K562 (cell line): Measurements from ENCODE around the gene CCDC9B. TPM values are rescaled to one million over a fixed set of nuclear protein-coding genes. Genes with fewer than 3 reads are reported as not detected.

Experiments used
- ATAC-seq: fragments of 200-7000 bp; cut with Tn5 transposase; 3 replicates; pipeline ENCODE4 v1.9.1; 2020; ENCODE audit warnings: moderate library complexity
- BruUV-seq: library from RNA; stranded (reverse); fragments of 400-500 nt; replicated peaks from 2 replicates; lab custom pipeline; 2021; lab: Mats Ljungman, UMichigan
- CTCF ChIA-PET: fragments of 300-600 bp; formaldehyde crosslinking; extraction: SDS; loops from one replicate; lab custom pipeline; 2021; ENCODE audit warnings: low intra/inter-chr PET ratio; lab: Yijun Ruan, JAX
- POLR2A ChIA-PET: fragments of 300-600, 350-650 bp; sonication (Branson Sonifier 250); formaldehyde crosslinking; extraction: SDS; loops from one replicate; lab custom pipeline; 2021; ENCODE audit warnings: antibody characterized with exemption, inconsistent platforms; lab: Yijun Ruan, JAX
- DNase-seq, 4 experiments: peaks; one replicate each; pipeline versions ENCODE4 v3.0.0 to v3.0.0-alpha.2; 2011 to 2018; ENCODE audit warnings: low spot score in 3 of 4, mixed read lengths in 3 of 4; ENCODE audit errors: extremely low read depth in 1 of 4
- FAIRE-seq: peaks from 2 replicates; lab custom pipeline; 2011; peaks lifted over from hg19 to GRCh38; lab: Jason Lieb, UNC
- H2AFZ ChIP-seq: 2 replicates; pipeline ENCODE4 v1.6.0; 2011; ENCODE audit warnings: low read depth, low read length, control low read depth, inconsistent platforms
- H3K27ac ChIP-seq: fragments of 200-600 bp; 3 replicates; pipeline ENCODE4 v1.8.0; 2011; ENCODE audit warnings: low read depth, mild to moderate bottlenecking, control low read depth, inconsistent platforms, low read length, moderate library complexity, mixed read lengths; ENCODE audit errors: extremely low read depth
- H3K27me3 ChIP-seq, 2 experiments: fragments of 300-600 bp in 1 of 2; 2 replicates in 1 of 2; 3 replicates in 1 of 2; pipeline versions ENCODE4 v1.6.0 to v1.8.0; 2011; ENCODE audit warnings: inconsistent platforms in 2 of 2, low read length in 2 of 2, mild to moderate bottlenecking in 1 of 2, mixed read lengths in 1 of 2, moderate library complexity in 1 of 2; ENCODE audit not compliant: control insufficient read depth in 2 of 2, insufficient read depth in 2 of 2
- H3K36me3 ChIP-seq: fragments of 300-600 bp; 3 replicates; pipeline ENCODE4 v1.8.0; 2011; ENCODE audit warnings: mild to moderate bottlenecking, low read length, inconsistent platforms; ENCODE audit not compliant: control insufficient read depth, insufficient read depth
- H3K4me1 ChIP-seq, 2 experiments: fragments of 200-600 bp in 1 of 2; replicated peaks in 1 of 2; 2 replicates in 1 of 2; 3 replicates in 1 of 2; pipeline versions ENCODE4 v1.5.1 to v1.8.0; 2011; ENCODE audit warnings: inconsistent platforms in 2 of 2, low read length in 2 of 2, mild to moderate bottlenecking in 1 of 2, mixed read lengths in 1 of 2, moderate library complexity in 1 of 2; ENCODE audit not compliant: control insufficient read depth in 2 of 2, insufficient read depth in 2 of 2
- H3K4me2 ChIP-seq: 2 replicates; pipeline ENCODE4 v1.6.1; 2011; ENCODE audit warnings: low read length, control low read depth, inconsistent platforms, mixed read lengths; ENCODE audit not compliant: insufficient read depth
- H3K4me3 ChIP-seq: fragments of 200-600 bp; sonication (generic), shearing (Covaris generic); 2 replicates; pipeline ENCODE4 v1.5.1; 2016; ENCODE audit warnings: control low read depth, inconsistent platforms
- H3K79me2 ChIP-seq: fragments of 200-600 bp; 3 replicates; pipeline ENCODE4 v1.8.0; 2011; ENCODE audit warnings: low read length, inconsistent platforms; ENCODE audit not compliant: control insufficient read depth, insufficient read depth
- H3K9ac ChIP-seq, 2 experiments: 2 replicates each; pipeline versions ENCODE4 v1.6.0 to v1.6.1; 2011; ENCODE audit warnings: low read depth in 2 of 2, low read length in 2 of 2, control low read depth in 1 of 2, inconsistent platforms in 1 of 2, mild to moderate bottlenecking in 1 of 2, mixed read lengths in 1 of 2; ENCODE audit not compliant: insufficient read depth in 1 of 2
- H3K9me1 ChIP-seq: one replicate; pipeline ENCODE4 v1.6.0; 2011; ENCODE audit warnings: inconsistent platforms, mild to moderate bottlenecking, low read length, moderate library complexity; ENCODE audit not compliant: control insufficient read depth, insufficient read depth
- H3K9me3 ChIP-seq: replicated peaks from 2 replicates; pipeline ENCODE4 v1.5.1; 2011; ENCODE audit warnings: low read depth, low read length, inconsistent platforms; ENCODE audit not compliant: control insufficient read depth, insufficient read depth
- H4K20me1 ChIP-seq: replicated peaks from 2 replicates; pipeline ENCODE4 v1.6.1; 2011; ENCODE audit warnings: low read length, inconsistent platforms, mixed read lengths; ENCODE audit not compliant: control insufficient read depth, insufficient read depth
- MLLT1 ChIP-seq, 2 experiments: fragments of 450-650 bp; IDR thresholded peaks; 2 replicates each; pipeline ENCODE4 v1.6.1; 2016
- NR4A1 ChIP-seq, 2 experiments: fragments of 250-450 bp in 1 of 2; fragments of 450-650 bp in 1 of 2; sonication (Bioruptor Pico) in 1 of 2; IDR thresholded peaks; 2 replicates each; pipeline versions ENCODE4 v1.4.0 to v1.6.1; 2016 to 2020; ENCODE audit warnings: mild to moderate bottlenecking in 2 of 2, missing compliant biosample characterization in 1 of 2, missing genetic modification characterization in 1 of 2, moderate library complexity in 1 of 2
- POLR2H ChIP-seq: IDR thresholded peaks from 2 replicates; pipeline ENCODE4 v1.6.1; 2016; ENCODE audit warnings: missing genetic modification characterization, low read depth, mild to moderate bottlenecking, control low read depth, missing compliant biosample characterization, moderate library complexity
- TOE1 ChIP-seq, 2 experiments: fragments of 450-650 bp in 1 of 2; sonication (generic) in 1 of 2; formaldehyde crosslinking in 1 of 2; IDR thresholded peaks; 2 replicates each; pipeline versions ENCODE4 v1.7.1 to v1.8.0; 2016 to 2022; ENCODE audit warnings: borderline replicate concordance in 2 of 2, mild to moderate bottlenecking in 2 of 2, antibody characterized with exemption in 1 of 2, inconsistent platforms in 1 of 2, low read depth in 1 of 2, missing genetic modification reagents in 1 of 2, moderate library complexity in 1 of 2
- ZNF830 ChIP-seq: fragments of 250-450 bp; sonication (Bioruptor Pico); IDR thresholded peaks from 2 replicates; pipeline ENCODE4 v1.5.0; 2021; ENCODE audit warnings: mild to moderate bottlenecking
- WGBS: fragments of 100-300 bp; shearing (Covaris generic); methylation state at CpG from one replicate; pipeline ENCODE4 v1.1.6; 2016; ENCODE audit warnings: low coverage, mixed read lengths; ENCODE audit not compliant: insufficient coverage; ENCODE audit errors: missing lambda C conversion rate; 5-methylcytosine and 5-hydroxymethylcytosine counted together
- in situ Hi-C: fragments of 300-500 bp; cut with MboI; formaldehyde crosslinking; loops from 4 replicates; pipeline ENCODE4 v1.15.0; 2018; ENCODE audit warnings: inconsistent platforms, mixed read lengths
- intact Hi-C: fragments of 100-400 bp; cut with micrococcal nuclease; formaldehyde crosslinking; loops from 2 replicates; pipeline ENCODE4 v1.14.2; 2022
- polyA plus RNA-seq, 8 experiments: library from polyadenylated mRNA; depleted of rRNA in 4 of 8; stranded (reverse) in 5 of 8; unstranded in 3 of 8; fragments of >200 nt; fragmentation: Nextera tagmentation in 2 of 8; fragmentation: Illumina TruSeq in 1 of 8; extraction: Ambion mirVana in 2 of 8; extraction: Trizol in 1 of 8; gene quantifications; 2 replicates each; pipeline versions ENCODE4 v1.2.1 to v1.2.3, GENCODE V29; 2011 to 2014; ENCODE audit warnings: inconsistent platforms in 1 of 8, missing spikeins in 1 of 8
- total RNA-seq, 7 experiments: library from RNA; depleted of rRNA in 6 of 7; stranded (reverse); fragments of >200 nt in 6 of 7; fragmentation: Illumina TruSeq in 2 of 7; extraction: Trizol in 2 of 7; gene quantifications; 2 replicates each; pipeline versions ENCODE4 v1.2.1 to v1.2.3, GENCODE V29; 2011 to 2021; ENCODE audit warnings: low replicate concordance in 1 of 7

Gene CCDC9B
- total and polyA plus RNA-seq, 9 of the 15 experiments (the other 6 are each of a cell fraction or from before 2014, with no cell fraction given) = 0.01 to 0.47 (median 0.15) TPM; not detected in 1

- Histone ChIP-seq H3K27me3 (no peaks in the 10 kb centered on the region; a peak in 1 of 5 replicates), H3K4me1 (peaks cover 8 to 48% of the 10 kb centered on the region in 2 experiments), H3K9ac (no peak overlapping the region; a peak in 1 of 4 replicates), H2AFZ (no peak overlapping the region), H3K79me2 (no peaks in the 10 kb centered on the region), H3K4me2 (no peak overlapping the region), H3K27ac (no peak overlapping the region), H3K9me1 (no peaks in the 10 kb centered on the region), H3K9me3 (no peaks in the 10 kb centered on the region), H3K36me3 (no peaks in the 10 kb centered on the region), H3K4me3 (no peak overlapping the region), H4K20me1 (no peaks in the 10 kb centered on the region)
- TF ChIP-seq ZNF830 (CRISPR knock-in tag) (no peak), POLR2H (tag) (no peak), TOE1 (IDR thresholded peaks at IDR 0.05; ENCODE audit: borderline replicate concordance) (no peak), TOE1 (CRISPR knock-in tag; IDR thresholded peaks at IDR 0.05; ENCODE audit: borderline replicate concordance, low read depth) (no peak), NR4A1 (CRISPR knock-in tag; IDR thresholded peaks at IDR 0.05) (no peak), NR4A1 (tag; IDR thresholded peaks at IDR 0.05) (no peak), MLLT1 (IDR thresholded peaks at IDR 0.05) (no peak)
- in situ Hi-C loops (no loop called here), intact Hi-C loops (loop anchor here (2.0 to 5.0 kb wide), 2 partner anchors 39 to 139 kb away; partner anchors contain the start of gene INAFM2)
- no peak for FAIRE-seq
- BruUV-seq = no TSS peak
- POLR2A ChIA-PET = no interaction called here
- ATAC-seq = no peak
- DNase-seq = no peak
- 66% methylated on average over 26 of the region's 33 CpGs for WGBS
- CTCF ChIA-PET = interaction anchor here (1.4 to 6.3 kb wide), 2 partner anchors 9 to 26 kb away, joined by 3 to 87 read pairs; partner anchors contain the start of gene PLCB2
Measured at GRCh38 chr15:40283615-40284300, 57.0 kb downstream of the CCDC9B start.
